B cell (primary cell): ENCODE results near the gene PITX2. TPM values are rescaled to one million over a fixed set of nuclear protein-coding genes. Genes with fewer than 3 reads are reported as not detected.

Source experiments
- ATAC-seq: fragments of 200-7000 bp; cut with Tn5 transposase; one replicate; pipeline ENCODE4 v1.10.0; 2021; ENCODE audit warnings: low read depth, mild to moderate bottlenecking, moderate number of reproducible peaks, moderate library complexity
- CTCF ChIA-PET: fragments of 350-600 bp; sonication (Branson Sonifier 250); formaldehyde crosslinking; loops from one replicate; lab custom pipeline; 2021; ENCODE audit warnings: antibody characterized with exemption, inconsistent platforms; lab: Charles Lee
- POLR2A ChIA-PET: fragments of 350-600 bp; sonication (Branson Sonifier 250); formaldehyde crosslinking; loops from one replicate; lab custom pipeline; 2021; ENCODE audit warnings: antibody characterized with exemption; lab: Charles Lee
- DNase-seq: peaks from one replicate; pipeline ENCODE4 v3.0.0; 2013
- H2AFZ ChIP-seq: 2 replicates; pipeline ENCODE4 v1.6.1; 2012; ENCODE audit warnings: mild to moderate bottlenecking, low read depth, low read length; ENCODE audit not compliant: insufficient read depth, poor library complexity, severe bottlenecking
- H3K27ac ChIP-seq, 2 donors: 1 replicate in 1 of 2; 2 replicates in 1 of 2; pipeline ENCODE4 v1.5.1; 2012 to 2013; ENCODE audit warnings: low read length in 2 of 2, mild to moderate bottlenecking in 2 of 2, moderate library complexity in 1 of 2
- H3K27me3 ChIP-seq, 4 experiments: fragments of 200-600 bp in 1 of 4; sonication (generic) in 1 of 4; replicated peaks in 1 of 4; 1 replicate in 2 of 4; 2 replicates in 2 of 4; pipeline versions ENCODE4 v1.6.1 to v1.7.0; 2013 to 2016; ENCODE audit warnings: low read length in 3 of 4, mild to moderate bottlenecking in 2 of 4, mixed read lengths in 1 of 4, moderate library complexity in 1 of 4; ENCODE audit not compliant: insufficient read depth in 4 of 4, control insufficient read depth in 3 of 4; ENCODE audit errors: control extremely low read depth in 1 of 4
- H3K36me3 ChIP-seq, 2 experiments: replicated peaks in 1 of 2; 1 replicate in 1 of 2; 2 replicates in 1 of 2; pipeline versions ENCODE4 v1.6.1 to v1.7.1; 2013; ENCODE audit warnings: low read length in 1 of 2; ENCODE audit not compliant: insufficient read depth in 2 of 2, control insufficient read depth in 1 of 2; ENCODE audit errors: control extremely low read depth in 1 of 2, extremely low read depth in 1 of 2
- H3K4me1 ChIP-seq, 2 donors: fragments of 200-600 bp in 1 of 2; sonication (generic) in 1 of 2; 1 replicate in 1 of 2; 2 replicates in 1 of 2; pipeline versions ENCODE4 v1.5.1 to v1.6.1; 2013 to 2017; ENCODE audit warnings: low read length in 2 of 2; ENCODE audit not compliant: control insufficient read depth in 2 of 2, insufficient read depth in 2 of 2
- H3K4me2 ChIP-seq: replicated peaks from 2 replicates; pipeline ENCODE3; 2012; ENCODE audit warnings: mild to moderate bottlenecking, low read depth, low read length; ENCODE audit not compliant: poor library complexity, severe bottlenecking
- H3K4me3 ChIP-seq, 5 experiments: fragments of 200-600 bp in 1 of 5; sonication (generic) in 1 of 5; 1 replicate in 3 of 5; 2 replicates in 2 of 5; pipeline versions ENCODE4 v1.5.1 to v1.7.0; 2011 to 2016; ENCODE audit warnings: low read length in 4 of 5, mild to moderate bottlenecking in 4 of 5, low read depth in 2 of 5, control low read depth in 1 of 5, moderate library complexity in 1 of 5; ENCODE audit not compliant: insufficient read depth in 1 of 5; ENCODE audit errors: control extremely low read depth in 1 of 5, extremely low read depth in 1 of 5
- H3K79me2 ChIP-seq: fragments of 200-600 bp; sonication (generic); one replicate; pipeline ENCODE4 v1.6.0; 2016; ENCODE audit warnings: low read length; ENCODE audit not compliant: control insufficient read depth, insufficient read depth
- H3K9ac ChIP-seq: fragments of 200-600 bp; sonication (generic); 2 replicates; pipeline ENCODE4 v1.6.1; 2017; ENCODE audit warnings: mild to moderate bottlenecking, low read length, moderate library complexity
- H3K9me3 ChIP-seq, 3 donors: one replicate each; pipeline versions ENCODE4 v1.6.1 to v1.7.1; 2013; ENCODE audit warnings: low read length in 2 of 3; ENCODE audit not compliant: control insufficient read depth in 2 of 3, insufficient read depth in 1 of 3; ENCODE audit errors: control extremely low read depth in 1 of 3
- H4K20me1 ChIP-seq: 2 replicates; pipeline ENCODE4 v1.6.0; 2012; ENCODE audit warnings: mild to moderate bottlenecking, low read length; ENCODE audit not compliant: insufficient read depth, control insufficient read depth, poor library complexity, severe bottlenecking
- H3K27ac Mint-ChIP-seq: one replicate; pipeline ENCODE4 v1.8.0; 2021; ENCODE audit warnings: mixed read lengths
- H3K27me3 Mint-ChIP-seq: one replicate; pipeline ENCODE4 v1.8.0; 2021; ENCODE audit warnings: mixed read lengths
- H3K4me1 Mint-ChIP-seq: one replicate; pipeline ENCODE4 v1.8.0; 2021; ENCODE audit warnings: mixed read lengths
- H3K4me3 Mint-ChIP-seq: one replicate; pipeline ENCODE4 v1.8.0; 2021; ENCODE audit warnings: mixed read lengths
- H3K9me3 Mint-ChIP-seq: one replicate; pipeline ENCODE4 v1.8.0; 2022; ENCODE audit warnings: mixed read lengths; ENCODE audit not compliant: insufficient read depth
- CTCF ChIP-seq: fragments of 200-600 bp; IDR thresholded peaks from one replicate; pipeline ENCODE4 v1.8.0; 2022; ENCODE audit warnings: antibody characterized with exemption, mild to moderate bottlenecking
- EZH2 ChIP-seq: IDR thresholded peaks from 2 replicates; pipeline ENCODE4 v1.6.1; 2012; ENCODE audit warnings: borderline replicate concordance, low read depth, mild to moderate bottlenecking, moderate library complexity, low read length; ENCODE audit not compliant: insufficient read depth, poor library complexity, severe bottlenecking
- WGBS: methylation state at CpG from one replicate; pipeline ENCODE4 v1.1.5; 2013; ENCODE audit warnings: missing lambda C conversion rate; ENCODE audit not compliant: insufficient coverage; 5-methylcytosine and 5-hydroxymethylcytosine counted together
- intact Hi-C: fragments of 100-400 bp; cut with micrococcal nuclease; formaldehyde crosslinking; loops from one replicate; pipeline ENCODE4 v1.10.0; 2022
- polyA plus RNA-seq: library from polyadenylated mRNA; depleted of rRNA; stranded (reverse); fragments of >200 nt; gene quantifications from 2 replicates; pipeline ENCODE4 v1.2.3, GENCODE V29; 2012
- total RNA-seq, 2 donors: library from RNA; stranded (reverse); fragments of 120-200 nt in 1 of 2; gene quantifications; 1 replicate in 1 of 2; 2 replicates in 1 of 2; pipeline versions ENCODE4 v1.2.3 to v1.2.4, GENCODE V29; 2013 to 2022

PITX2 gene
- total and polyA plus RNA-seq, 2 donors (not counting 1 experiment from before 2014, with no cell fraction given), result not detected

DNA sequence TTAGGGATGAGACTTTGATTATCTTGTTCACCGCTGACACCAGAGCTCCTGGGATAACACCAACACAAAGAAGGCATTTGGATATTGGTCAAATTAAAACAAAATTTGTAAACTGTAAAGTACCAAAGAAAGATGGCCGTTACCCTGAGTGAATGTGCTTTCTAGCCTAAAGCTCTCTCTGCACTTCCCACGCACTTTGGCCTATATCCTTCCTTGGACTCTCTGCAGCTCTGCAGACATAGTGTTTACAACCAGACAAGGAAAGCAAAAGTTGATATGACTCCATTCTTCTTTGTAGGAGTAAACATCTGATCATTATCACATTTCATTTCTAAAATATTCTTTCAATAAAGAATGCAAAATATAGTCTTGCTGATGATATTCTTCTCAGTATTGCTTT lies 44.8 kb upstream of the PITX2 start:
- no CpG with 5 or more reads among the region's 3 CpGs for WGBS
- H3K27ac ChIP-seq, result no peak overlapping the region
- CTCF ChIA-PET, result no interaction called here
- no peak overlapping the region for H3K4me3 Mint-ChIP-seq
- H3K4me1 ChIP-seq, result no peaks in the 10 kb centered on the region
- H3K9me3 ChIP-seq, result no peaks in the 10 kb centered on the region
- peaks cover 9% of the 10 kb centered on the region for H3K27me3 Mint-ChIP-seq
- no peak for TF ChIP-seq CTCF
- TF ChIP-seq EZH2, result no peak
- intact Hi-C loops, result no loop called here
- H3K4me2 ChIP-seq, result no peak overlapping the region
- no peaks in the 10 kb centered on the region for H4K20me1 ChIP-seq
- POLR2A ChIA-PET, result no interaction called here
- no peak overlapping the region for H3K4me3 ChIP-seq
- no peaks in the 10 kb centered on the region for H3K9me3 Mint-ChIP-seq
- DNase-seq (no peak), ATAC-seq (no peak)
- no peaks in the 10 kb centered on the region for H3K79me2 ChIP-seq
- H3K27ac Mint-ChIP-seq, result no peak overlapping the region
- H3K27me3 ChIP-seq, result peaks cover 0 to 4% (median 0%) of the 10 kb centered on the region in 4 experiments
- H3K9ac ChIP-seq, result no peak overlapping the region
- no peaks in the 10 kb centered on the region for H3K4me1 Mint-ChIP-seq
- no peaks in the 10 kb centered on the region for H3K36me3 ChIP-seq
- no peak overlapping the region for H2AFZ ChIP-seq

DNA sequence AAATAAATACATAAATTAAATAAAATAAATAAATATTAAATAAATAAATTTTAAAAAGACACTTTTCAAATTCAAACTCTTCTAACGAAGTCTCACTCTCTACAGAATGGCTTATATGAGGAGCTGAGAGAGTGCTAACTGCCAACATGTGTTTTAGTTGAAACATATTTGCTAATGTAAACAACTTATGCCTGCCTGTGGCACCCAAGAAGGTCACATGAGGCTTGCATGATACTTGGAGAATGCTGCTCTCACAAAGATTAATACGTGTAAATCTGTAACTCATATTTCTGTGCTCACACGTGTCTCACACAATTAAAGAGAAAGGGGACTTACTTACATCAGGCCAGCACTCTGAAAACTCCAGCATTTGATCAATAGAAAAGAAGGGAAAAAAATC lies 43.2 kb upstream of the PITX2 start:
- H3K36me3 ChIP-seq, result no peaks in the 10 kb centered on the region
- H3K79me2 ChIP-seq, result no peaks in the 10 kb centered on the region
- ATAC-seq, result no peak
- no peak overlapping the region for H3K4me2 ChIP-seq
- no peak for TF ChIP-seq EZH2
- no peak for TF ChIP-seq CTCF
- peaks cover 0 to 4% (median 0%) of the 10 kb centered on the region in 4 experiments for H3K27me3 ChIP-seq
- no peak overlapping the region for H3K4me3 Mint-ChIP-seq
- H3K27ac Mint-ChIP-seq, result no peak overlapping the region
- H3K9ac ChIP-seq, result no peak overlapping the region
- H3K4me3 ChIP-seq, result no peak overlapping the region
- H3K4me1 Mint-ChIP-seq, result no peaks in the 10 kb centered on the region
- H3K9me3 Mint-ChIP-seq, result no peaks in the 10 kb centered on the region
- no peaks in the 10 kb centered on the region for H3K9me3 ChIP-seq
- ChIA-PET POLR2A (no interaction called here), CTCF (no interaction called here)
- H3K27ac ChIP-seq, result no peak overlapping the region
- no peaks in the 10 kb centered on the region for H3K4me1 ChIP-seq
- intact Hi-C loops, result no loop called here
- WGBS, result 86% methylated on average over 1 of the region's 3 CpGs
- H3K27me3 Mint-ChIP-seq, result peaks cover 11% of the 10 kb centered on the region
- H2AFZ ChIP-seq, result no peak overlapping the region
- DNase-seq, result no peak
- no peaks in the 10 kb centered on the region for H4K20me1 ChIP-seq
